Caki2 (cell line): ENCODE measurements around the gene SCARB2. TPM values are rescaled to one million over a fixed set of nuclear protein-coding genes. Genes with fewer than 3 reads are reported as not detected.

ENCODE experiments used
- DNase-seq: peaks from one replicate; pipeline ENCODE4 v3.0.0-alpha.2; 2015; ENCODE audit warnings: low read depth
- in situ Hi-C: cut with HindIII; loops from 2 replicates; pipeline ENCODE4 v1.10.0; 2016; ENCODE audit warnings: low sequenced_read_pairs, low pct_unique_long_range_greater_than_20kb, mixed read lengths
- total RNA-seq: library from RNA; depleted of rRNA; stranded (reverse); fragments of >200 nt; shearing (Covaris generic); gene quantifications from 2 replicates; pipeline ENCODE4 v1.2.3, GENCODE V29; 2014; ENCODE audit warnings: low replicate concordance

Gene SCARB2
- total RNA-seq, 1 experiment from 2014 or later, result 94.3 TPM

- no peak for DNase-seq
- in situ Hi-C loops, result no loop called here
Measured at GRCh38 chr4:76206222-76206942, 7.2 kb downstream of the SCARB2 start.

GRCh38 chr4:76205476-76205875 lies 8.1 kb downstream of the SCARB2 start:
- in situ Hi-C loops, result no loop called here
- DNase-seq, result no peak

GRCh38 chr4:76204936-76205335 lies 8.7 kb downstream of the SCARB2 start:
- in situ Hi-C loops, result no loop called here
- no peak for DNase-seq

GRCh38 chr4:76203541-76203940 lies 10.1 kb downstream of the SCARB2 start:
- in situ Hi-C loops, result no loop called here
- no peak for DNase-seq

GRCh38 chr4:76201276-76201675 lies 12.3 kb downstream of the SCARB2 start:
- DNase-seq, result no peak

GRCh38 chr4:76200771-76201231 lies 12.8 kb downstream of the SCARB2 start:
- in situ Hi-C loops, result no loop called here
- no peak for DNase-seq

More at GRCh38 chr4:76201276-76201675, 12.3 kb downstream of the SCARB2 start:
- in situ Hi-C loops, result no loop called here

- DNase-seq, result no peak
- in situ Hi-C loops, result no loop called here
Measured at GRCh38 chr4:76199664-76200211, 13.9 kb downstream of the SCARB2 start.

- in situ Hi-C loops, result no loop called here
- peak; percentile 56 for DNase-seq
Measured at GRCh38 chr4:76198411-76199237, 15.0 kb downstream of the SCARB2 start.

- no peak for DNase-seq
- in situ Hi-C loops, result no loop called here
Measured at GRCh38 chr4:76197971-76198410, 15.6 kb downstream of the SCARB2 start.

- in situ Hi-C loops, result no loop called here
- DNase-seq, result no peak
Measured at GRCh38 chr4:76197031-76197743, 16.4 kb downstream of the SCARB2 start.

GRCh38 chr4:76196376-76196775 lies 17.2 kb downstream of the SCARB2 start:
- in situ Hi-C loops, result no loop called here
- no peak for DNase-seq

GRCh38 chr4:76195326-76195725 lies 18.3 kb downstream of the SCARB2 start:
- in situ Hi-C loops, result no loop called here
- DNase-seq, result no peak

GRCh38 chr4:76194325-76194724 lies 19.3 kb downstream of the SCARB2 start:
- in situ Hi-C loops, result no loop called here
- peak; percentile 14 for DNase-seq

GRCh38 chr4:76192236-76192635 lies 21.4 kb downstream of the SCARB2 start:
- in situ Hi-C loops, result no loop called here

GRCh38 chr4:76188557-76188956 lies 25.1 kb downstream of the SCARB2 start:
- in situ Hi-C loops, result no loop called here
- DNase-seq, result no peak

More at GRCh38 chr4:76192236-76192635, 21.4 kb downstream of the SCARB2 start:
- DNase-seq, result no peak

GRCh38 chr4:76188149-76188548 lies 25.5 kb downstream of the SCARB2 start:
- in situ Hi-C loops, result no loop called here
- DNase-seq, result no peak

GRCh38 chr4:76187152-76187551 lies 26.5 kb downstream of the SCARB2 start:
- DNase-seq, result no peak
- in situ Hi-C loops, result no loop called here

GRCh38 chr4:76182463-76182862 lies 31.2 kb downstream of the SCARB2 start:
- in situ Hi-C loops, result no loop called here
- no peak for DNase-seq
